OCI-LY3 (cell line): ENCODE measurements around the gene MRC2.
A peak's percentile ranks its signal among the peaks of the same experiment; 100 is the strongest.

Experiments
- H2AFZ ChIP-seq: fragments of 200-600, 300-600 bp; shearing (Covaris generic); 2 replicates; pipeline ENCODE4 v1.6.0; 2014; ENCODE audit warnings: antibody characterized with exemption, low read depth, low read length
- H3K27ac ChIP-seq: fragments of 200-600, 300-600 bp; sonication (generic); 2 replicates; pipeline ENCODE4 v1.5.1; 2014; ENCODE audit warnings: mild to moderate bottlenecking, low read length, moderate library complexity, mixed read lengths
- H3K27me3 ChIP-seq: fragments of 200-600, 300-600 bp; sonication (generic); 2 replicates; pipeline ENCODE4 v1.6.1; 2014; ENCODE audit warnings: low read depth, low read length, mixed read lengths
- H3K36me3 ChIP-seq: fragments of 200-600, 300-600 bp; sonication (generic); replicated peaks from 2 replicates; pipeline ENCODE3; 2014; ENCODE audit warnings: low read depth, low read length, mixed read lengths
- H3K4me1 ChIP-seq: fragments of 300-600, 200-600 bp; sonication (generic); 2 replicates; pipeline ENCODE4 v1.6.1; 2014; ENCODE audit warnings: low read length, mixed read lengths
- H3K4me2 ChIP-seq: fragments of 200-600, 300-600 bp; sonication (generic); 2 replicates; pipeline ENCODE4 v1.6.1; 2014; ENCODE audit warnings: low read length, mixed read lengths
- H3K4me3 ChIP-seq: fragments of 300-600, 200-600 bp; sonication (generic); 2 replicates; pipeline ENCODE4 v1.5.1; 2014; ENCODE audit warnings: antibody characterized with exemption, mild to moderate bottlenecking, low read length, moderate library complexity
- H3K79me2 ChIP-seq: fragments of 300-600, 200-600 bp; shearing (Covaris generic); 2 replicates; pipeline ENCODE4 v1.6.1; 2014; ENCODE audit warnings: mild to moderate bottlenecking, low read length, mixed read lengths
- H3K9ac ChIP-seq: fragments of 300-600, 200-600 bp; shearing (Covaris generic); 2 replicates; pipeline ENCODE4 v1.6.0; 2014; ENCODE audit warnings: mild to moderate bottlenecking, low read length, moderate library complexity
- H3K9me3 ChIP-seq: fragments of 200-600, 300-600 bp; shearing (Covaris generic); 2 replicates; pipeline ENCODE4 v1.6.1; 2014; ENCODE audit warnings: low read length, mixed read lengths; ENCODE audit not compliant: insufficient read depth
- H4K20me1 ChIP-seq: fragments of 200-600, 300-600 bp; sonication (generic); 2 replicates; pipeline ENCODE4 v1.6.1; 2016; ENCODE audit warnings: low read length, mixed read lengths; ENCODE audit not compliant: insufficient read depth
- EZH2phosphoT487 ChIP-seq: fragments of 200-600 bp; shearing (Covaris generic); IDR thresholded peaks from 2 replicates; pipeline ENCODE4 v1.6.1; 2018; ENCODE audit warnings: antibody characterized with exemption, mixed run types, low read depth
- TF ChIP-seq, protein P1 (sequence below): fragments of 200-600, 300-600 bp; sonication (generic); IDR thresholded peaks from 2 replicates; pipeline ENCODE4 v1.5.1; 2014; ENCODE audit warnings: antibody characterized with exemption, low read length, low read depth

Gene MRC2

DNA sequence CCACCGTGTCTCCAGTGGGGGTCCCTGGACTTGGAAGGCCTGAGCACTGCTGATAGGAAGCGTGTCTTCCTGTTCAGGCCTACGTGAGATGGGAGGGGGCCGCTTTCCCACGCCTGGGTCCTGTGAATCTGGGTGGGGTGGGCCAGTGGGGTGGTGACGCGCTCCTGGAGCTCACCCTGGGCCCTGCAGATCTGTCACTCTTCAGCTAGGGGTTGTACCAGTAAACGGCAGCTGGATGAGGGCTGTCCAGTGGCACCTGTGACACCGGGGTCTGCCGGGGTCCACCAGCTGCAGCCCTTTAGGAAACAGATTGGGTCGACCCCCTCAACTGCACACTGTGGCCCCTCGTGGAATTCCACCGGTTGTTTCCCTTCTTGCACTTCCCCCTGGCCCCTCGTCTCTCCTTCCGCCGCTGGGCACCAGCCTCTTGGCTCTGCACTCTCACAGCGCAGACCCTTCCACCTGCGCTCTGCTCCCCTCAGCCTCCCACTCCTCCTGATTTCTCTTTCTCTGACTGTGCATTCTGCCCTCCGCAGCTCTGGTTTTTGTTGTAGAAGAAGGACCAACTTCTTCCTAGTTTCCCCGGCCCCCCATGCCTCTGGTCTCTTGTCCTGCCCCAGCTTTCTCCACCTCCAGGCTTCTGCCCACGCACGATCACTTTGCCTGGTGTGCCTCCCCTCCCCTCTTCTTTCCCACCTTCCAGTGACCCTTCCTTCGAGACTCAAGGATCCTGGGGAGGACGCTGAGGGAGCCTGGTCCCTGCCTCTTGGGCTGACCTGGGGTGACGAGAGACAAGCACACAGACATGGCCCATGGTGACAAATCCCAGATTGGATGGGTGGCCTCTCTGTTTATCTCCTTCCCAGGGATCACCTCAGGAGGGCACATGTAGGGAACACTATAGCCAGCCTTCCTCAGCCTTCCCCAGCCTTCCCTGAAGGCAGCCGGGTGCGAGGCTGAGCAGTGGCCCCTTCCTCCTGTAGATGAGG, 4.8 kb downstream of the MRC2 start:
- Histone ChIP-seq H3K9ac (no peak overlapping the region), H4K20me1 (peaks cover 35% of the 10 kb centered on the region), H3K9me3 (no peaks in the 10 kb centered on the region), H3K36me3 (peaks cover 3% of the 10 kb centered on the region), H3K27ac (no peak overlapping the region), H3K4me1 (peaks cover 14% of the 10 kb centered on the region), H3K79me2 (peaks cover 41% of the 10 kb centered on the region), H3K4me3 (no peak overlapping the region), H2AFZ (no peak overlapping the region), H3K4me2 (no peak overlapping the region), H3K27me3 (no peaks in the 10 kb centered on the region)
- TF ChIP-seq, protein P1, sequence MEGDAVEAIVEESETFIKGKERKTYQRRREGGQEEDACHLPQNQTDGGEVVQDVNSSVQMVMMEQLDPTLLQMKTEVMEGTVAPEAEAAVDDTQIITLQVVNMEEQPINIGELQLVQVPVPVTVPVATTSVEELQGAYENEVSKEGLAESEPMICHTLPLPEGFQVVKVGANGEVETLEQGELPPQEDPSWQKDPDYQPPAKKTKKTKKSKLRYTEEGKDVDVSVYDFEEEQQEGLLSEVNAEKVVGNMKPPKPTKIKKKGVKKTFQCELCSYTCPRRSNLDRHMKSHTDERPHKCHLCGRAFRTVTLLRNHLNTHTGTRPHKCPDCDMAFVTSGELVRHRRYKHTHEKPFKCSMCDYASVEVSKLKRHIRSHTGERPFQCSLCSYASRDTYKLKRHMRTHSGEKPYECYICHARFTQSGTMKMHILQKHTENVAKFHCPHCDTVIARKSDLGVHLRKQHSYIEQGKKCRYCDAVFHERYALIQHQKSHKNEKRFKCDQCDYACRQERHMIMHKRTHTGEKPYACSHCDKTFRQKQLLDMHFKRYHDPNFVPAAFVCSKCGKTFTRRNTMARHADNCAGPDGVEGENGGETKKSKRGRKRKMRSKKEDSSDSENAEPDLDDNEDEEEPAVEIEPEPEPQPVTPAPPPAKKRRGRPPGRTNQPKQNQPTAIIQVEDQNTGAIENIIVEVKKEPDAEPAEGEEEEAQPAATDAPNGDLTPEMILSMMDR = no peak
- no peak for TF ChIP-seq EZH2phosphoT487

- Histone ChIP-seq H3K4me2 (no peak overlapping the region), H2AFZ (no peak overlapping the region), H3K4me3 (no peak overlapping the region), H4K20me1 (peaks cover 2% of the 10 kb centered on the region; the same call in 1 of the 2 replicates), H3K36me3 (peaks cover 6% of the 10 kb centered on the region), H3K9me3 (no peaks in the 10 kb centered on the region), H3K4me1 (peaks cover 28% of the 10 kb centered on the region), H3K79me2 (peaks cover 3% of the 10 kb centered on the region; the same call in 1 of the 2 replicates), H3K27ac (no peak overlapping the region), H3K27me3 (no peaks in the 10 kb centered on the region), H3K9ac (no peak overlapping the region)
- no peak for TF ChIP-seq EZH2phosphoT487
- TF ChIP-seq, protein P1 = peak; percentile 37
These were observed 10.3 kb downstream of the MRC2 start for GRCh38 chr17:62637809-62638208.

DNA sequence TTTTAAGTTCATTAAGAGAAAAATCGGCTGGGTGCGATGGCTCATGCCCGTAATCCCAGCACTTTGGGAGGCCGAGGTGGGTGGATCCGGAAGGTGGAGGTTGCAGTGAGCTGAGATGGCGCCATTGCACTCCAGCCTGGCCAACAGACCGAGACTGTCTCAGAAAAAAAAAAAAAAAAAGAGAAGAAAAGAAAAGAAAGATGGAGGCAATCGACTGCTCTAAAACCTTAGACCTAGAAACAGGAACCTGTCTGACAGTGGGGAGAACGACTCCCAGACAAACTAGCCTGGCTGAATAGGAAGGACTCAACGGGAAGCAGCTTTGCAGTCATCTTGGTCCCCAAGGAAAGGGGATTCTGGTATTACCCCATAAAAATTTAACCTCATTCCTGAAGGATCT, 13.7 kb downstream of the MRC2 start:
- Histone ChIP-seq H3K4me2 (0 out of 2 replicates have a peak overlapping the region, but pooled peaks have one; percentile 3), H4K20me1 (no peaks in the 10 kb centered on the region), H3K9me3 (no peaks in the 10 kb centered on the region), H3K36me3 (peaks cover 2% of the 10 kb centered on the region), H3K9ac (no peak overlapping the region), H3K4me1 (peaks cover 36% of the 10 kb centered on the region), H3K27ac (no peak overlapping the region), H3K27me3 (no peaks in the 10 kb centered on the region), H3K79me2 (peaks cover 3% of the 10 kb centered on the region; the same call in 1 of the 2 replicates), H3K4me3 (no peak overlapping the region), H2AFZ (no peak overlapping the region)
- TF ChIP-seq EZH2phosphoT487 = no peak
- TF ChIP-seq, protein P1 = no peak

DNA sequence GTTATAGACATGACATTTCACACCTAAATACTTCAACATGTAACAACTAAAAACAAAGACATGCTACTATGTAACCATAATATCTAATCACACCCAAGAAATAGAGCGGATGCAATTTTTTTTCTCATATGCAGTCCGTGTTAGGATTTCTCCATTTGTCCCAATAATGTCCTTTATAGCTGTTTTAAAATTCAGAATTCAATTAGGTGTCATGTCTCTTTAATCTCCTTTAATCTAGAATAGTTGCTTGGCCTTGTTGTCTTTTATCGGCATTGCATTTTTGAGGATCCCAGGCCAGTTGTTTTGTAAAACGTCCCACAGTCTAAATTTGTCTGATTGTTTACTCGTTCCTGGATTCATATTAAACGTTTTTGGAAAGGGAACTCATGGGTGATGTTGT, 14.5 kb downstream of the MRC2 start:
- Histone ChIP-seq H3K4me1 (peaks cover 32% of the 10 kb centered on the region), H3K79me2 (peaks cover 3% of the 10 kb centered on the region; the same call in 1 of the 2 replicates), H3K9me3 (no peaks in the 10 kb centered on the region), H3K9ac (no peak overlapping the region), H3K36me3 (peaks cover 2% of the 10 kb centered on the region), H3K27me3 (no peaks in the 10 kb centered on the region), H4K20me1 (no peaks in the 10 kb centered on the region), H3K27ac (no peak overlapping the region), H3K4me2 (no peak overlapping the region), H3K4me3 (no peak overlapping the region), H2AFZ (no peak overlapping the region)
- no peak for TF ChIP-seq EZH2phosphoT487
- TF ChIP-seq, protein P1 = no peak
